Sigmoid colon (tissue), 7 donors: ENCODE measurements around the gene ECSCR. TPM values are rescaled to one million over a fixed set of nuclear protein-coding genes. Genes with fewer than 3 reads are reported as not detected.
A peak's percentile ranks its signal among the peaks of the same experiment; 100 is the strongest.

Source experiments
- DNase-seq: peaks from one replicate; pipeline ENCODE4 v3.0.0-alpha.2; 2019
- H3K27ac ChIP-seq, 4 donors: fragments of 200-600 bp; sonication (generic); one replicate each; pipeline ENCODE4 v1.5.1; 2016 to 2019; ENCODE audit warnings: mild to moderate bottlenecking in 1 of 4
- H3K27me3 ChIP-seq, 3 donors: fragments of 200-600 bp; sonication (generic); one replicate each; pipeline ENCODE4 v1.5.1; 2019; ENCODE audit warnings: mild to moderate bottlenecking in 1 of 3
- H3K36me3 ChIP-seq, 4 donors: fragments of 200-600 bp; sonication (generic); one replicate each; pipeline ENCODE4 v1.5.1; 2016 to 2019
- H3K4me1 ChIP-seq, 4 donors: fragments of 200-600 bp; sonication (generic); one replicate each; pipeline ENCODE4 v1.5.1; 2017 to 2019
- H3K4me3 ChIP-seq, 4 donors: fragments of 200-600 bp; sonication (generic); one replicate each; pipeline ENCODE4 v1.5.1; 2017 to 2019; ENCODE audit warnings: mild to moderate bottlenecking in 2 of 4, moderate library complexity in 1 of 4
- H3K9me3 ChIP-seq, 4 donors: fragments of 200-600 bp in 3 of 4; sonication (generic) in 3 of 4; one replicate each; pipeline versions ENCODE4 v1.5.1 to v1.6.1; 2013 to 2019
- CTCF ChIP-seq, 4 experiments: fragments of 450-650 bp in 3 of 4; fragments of 200-600 bp in 1 of 4; IDR thresholded peaks; one replicate each; pipeline ENCODE4 v1.5.1; 2016 to 2019; ENCODE audit warnings: antibody characterized with exemption in 4 of 4, mild to moderate bottlenecking in 3 of 4, moderate library complexity in 2 of 4
- EP300 ChIP-seq, 4 donors: sonication (generic); formaldehyde crosslinking; IDR thresholded peaks; one replicate each; pipeline ENCODE4 v1.6.1; 2017; ENCODE audit warnings: antibody characterized with exemption in 4 of 4
- POLR2A ChIP-seq, 2 donors: fragments of 450-650 bp; IDR thresholded peaks; one replicate each; pipeline ENCODE4 v1.6.1; 2016; ENCODE audit warnings: antibody characterized with exemption in 2 of 2, mild to moderate bottlenecking in 2 of 2, moderate library complexity in 2 of 2
- POLR2AphosphoS5 ChIP-seq, 4 donors: sonication (generic); formaldehyde crosslinking; IDR thresholded peaks; one replicate each; pipeline ENCODE4 v1.6.1; 2017; ENCODE audit warnings: antibody characterized with exemption in 4 of 4
- WGBS, 2 donors: extraction: QIAGEN DNeasy Blood & Tissue Kit; methylation state at CpG; one replicate each; pipeline ENCODE4 v1.1.7; 2013; 5-methylcytosine and 5-hydroxymethylcytosine counted together
- intact Hi-C: fragments of 100-400 bp; cut with DNase I; formaldehyde crosslinking; loops from one replicate; pipeline ENCODE4 v1.15.1; 2023
- polyA plus RNA-seq, 3 donors: library from polyadenylated mRNA; stranded (reverse); fragments of 200-250 nt; gene quantifications; one replicate each; pipeline ENCODE4 v1.2.3, GENCODE V29; 2013
- total RNA-seq, 4 donors: library from RNA; depleted of rRNA; stranded (reverse); fragments of >200 nt; gene quantifications; one replicate each; pipeline ENCODE4 v1.1.0, GENCODE V29; 2016
- donor health status: healthy with polysubstance abuse.
- donor health status: Bipolar disorder and iron deficiency.
- donor health status: healthy.

The ECSCR gene
- total and polyA plus RNA-seq, 7 donors, result 2.5 to 16.6 (median 13.7) TPM

- no peak for TF ChIP-seq POLR2AphosphoS5 (IDR thresholded peaks at IDR 0.05)
- no peak for TF ChIP-seq EP300 (IDR thresholded peaks at IDR 0.05)
- TF ChIP-seq POLR2A (IDR thresholded peaks at IDR 0.05), result no peak
- WGBS, 2 donors, result 88 to 94% methylated on average over 7 of the region's 7 CpGs
- H3K9me3 ChIP-seq, result no peaks in the 10 kb centered on the region
- peak overlapping the region in 2 of 4 donors; percentile 2 to 65 for H3K27ac ChIP-seq
- H3K4me3 ChIP-seq, result peak overlapping the region in 1 of 4 donors; percentile 18
- intact Hi-C loops, result no loop called here
- no peak for DNase-seq
- no peaks in the 10 kb centered on the region for H3K36me3 ChIP-seq
- H3K27me3 ChIP-seq, result no peaks in the 10 kb centered on the region
- H3K4me1 ChIP-seq, result no peaks in the 10 kb centered on the region
Observed at GRCh38 chr5:139461176-139461575, 1.4 kb downstream of the ECSCR start.

- no peak for DNase-seq
- no peaks in the 10 kb centered on the region for H3K36me3 ChIP-seq
- intact Hi-C loops, result no loop called here
- H3K27me3 ChIP-seq, result no peaks in the 10 kb centered on the region
- peak overlapping the region in 3 of 4 donors; percentile 13 to 65 (median 15) for H3K27ac ChIP-seq
- 75 to 87% methylated on average over 1 of the region's 1 CpG for WGBS, 2 donors
- H3K4me1 ChIP-seq, result no peaks in the 10 kb centered on the region
- TF ChIP-seq POLR2AphosphoS5 (IDR thresholded peaks at IDR 0.05), result no peak
- no peak overlapping the region for H3K4me3 ChIP-seq
- H3K9me3 ChIP-seq, result no peaks in the 10 kb centered on the region
Observed at GRCh38 chr5:139460455-139460854, 2.1 kb downstream of the ECSCR start.

GRCh38 chr5:139459451-139459934 lies 3.0 kb downstream of the ECSCR start:
- intact Hi-C loops, result no loop called here
- peak; percentile 46 for DNase-seq
- TF ChIP-seq CTCF (IDR thresholded peaks at IDR 0.05) (no peak), POLR2AphosphoS5 (IDR thresholded peaks at IDR 0.05) (no peak), EP300 (IDR thresholded peaks at IDR 0.05) (no peak), POLR2A (IDR thresholded peaks at IDR 0.05) (no peak)
- Histone ChIP-seq H3K27me3 (no peaks in the 10 kb centered on the region), H3K27ac (peak overlapping the region; percentile 12 to 56 (median 18)), H3K4me3 (no peak overlapping the region), H3K9me3 (no peaks in the 10 kb centered on the region), H3K36me3 (no peaks in the 10 kb centered on the region), H3K4me1 (no peaks in the 10 kb centered on the region)
- WGBS, 2 donors, result 21 to 59% methylated on average over 8 of the region's 8 CpGs

- no peak for DNase-seq
- no peaks in the 10 kb centered on the region for H3K9me3 ChIP-seq
- no peaks in the 10 kb centered on the region for H3K36me3 ChIP-seq
- H3K4me1 ChIP-seq, result no peaks in the 10 kb centered on the region
- H3K4me3 ChIP-seq, result no peak overlapping the region
- H3K27ac ChIP-seq, result peak overlapping the region in 3 of 4 donors; percentile 23 to 56 (median 34)
- 51 to 54% methylated on average over 8 of the region's 8 CpGs for WGBS, 2 donors
- intact Hi-C loops, result no loop called here
- TF ChIP-seq POLR2AphosphoS5 (IDR thresholded peaks at IDR 0.05) (no peak), POLR2A (IDR thresholded peaks at IDR 0.05) (no peak), EP300 (IDR thresholded peaks at IDR 0.05) (no peak), CTCF (IDR thresholded peaks at IDR 0.05) (no peak)
- no peaks in the 10 kb centered on the region for H3K27me3 ChIP-seq
Observed at GRCh38 chr5:139458580-139459407, 3.7 kb downstream of the ECSCR start.

GRCh38 chr5:139457653-139458306 lies 4.8 kb downstream of the ECSCR start:
- no peaks in the 10 kb centered on the region for H3K27me3 ChIP-seq
- no peaks in the 10 kb centered on the region for H3K36me3 ChIP-seq
- no peaks in the 10 kb centered on the region for H3K9me3 ChIP-seq
- no peaks in the 10 kb centered on the region for H3K4me1 ChIP-seq
- H3K4me3 ChIP-seq, result no peak overlapping the region
- intact Hi-C loops, result no loop called here
- H3K27ac ChIP-seq, result no peak overlapping the region
- WGBS, 2 donors, result 90 to 97% methylated on average over 5 of the region's 5 CpGs
- DNase-seq, result peak; percentile 29
- no peak for TF ChIP-seq EP300 (IDR thresholded peaks at IDR 0.05)
- TF ChIP-seq CTCF (IDR thresholded peaks at IDR 0.05), result no peak
- no peak for TF ChIP-seq POLR2AphosphoS5 (IDR thresholded peaks at IDR 0.05)
- TF ChIP-seq POLR2A (IDR thresholded peaks at IDR 0.05), result no peak
